NT2/D1 (cell line): ENCODE data around the gene HMGN5.

Experiments
- DNase-seq: peaks from one replicate; pipeline ENCODE4 v3.0.0-alpha.2; 2011; ENCODE audit warnings: low read depth, low spot score
- H3K27me3 ChIP-seq: 2 replicates; pipeline ENCODE4 v1.6.0; 2011; ENCODE audit warnings: mild to moderate bottlenecking; ENCODE audit not compliant: insufficient read length, insufficient read depth
- H3K36me3 ChIP-seq: 2 replicates; pipeline ENCODE4 v1.6.1; 2011; ENCODE audit warnings: mild to moderate bottlenecking, low read length, mixed read lengths; ENCODE audit not compliant: insufficient read depth, insufficient read length
- H3K4me1 ChIP-seq: 2 replicates; pipeline ENCODE4 v1.5.1; 2011; ENCODE audit not compliant: insufficient read depth, insufficient read length
- H3K4me3 ChIP-seq: 2 replicates; pipeline ENCODE4 v1.5.1; 2011; ENCODE audit warnings: low read depth; ENCODE audit not compliant: insufficient read length
- H3K9ac ChIP-seq: 2 replicates; pipeline ENCODE4 v1.6.0; 2011; ENCODE audit warnings: low read depth; ENCODE audit not compliant: insufficient read length
- H3K9me3 ChIP-seq: 2 replicates; pipeline ENCODE4 v1.5.1; 2011; ENCODE audit warnings: mild to moderate bottlenecking, low read length; ENCODE audit not compliant: insufficient read depth
- SUZ12 ChIP-seq: IDR thresholded peaks from 2 replicates; pipeline ENCODE4 v1.6.1; 2011; ENCODE audit not compliant: insufficient read length, insufficient read depth; ENCODE audit errors: extremely low read depth
- YY1 ChIP-seq: IDR thresholded peaks from 2 replicates; pipeline ENCODE4 v1.6.1; 2011; ENCODE audit not compliant: insufficient read length, insufficient read depth
- ZNF274 ChIP-seq: IDR thresholded peaks from 2 replicates; pipeline ENCODE4 v1.6.1; 2011; ENCODE audit warnings: mild to moderate bottlenecking, low read depth, low read length

Gene HMGN5, protein sequence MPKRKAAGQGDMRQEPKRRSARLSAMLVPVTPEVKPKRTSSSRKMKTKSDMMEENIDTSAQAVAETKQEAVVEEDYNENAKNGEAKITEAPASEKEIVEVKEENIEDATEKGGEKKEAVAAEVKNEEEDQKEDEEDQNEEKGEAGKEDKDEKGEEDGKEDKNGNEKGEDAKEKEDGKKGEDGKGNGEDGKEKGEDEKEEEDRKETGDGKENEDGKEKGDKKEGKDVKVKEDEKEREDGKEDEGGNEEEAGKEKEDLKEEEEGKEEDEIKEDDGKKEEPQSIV

DNA sequence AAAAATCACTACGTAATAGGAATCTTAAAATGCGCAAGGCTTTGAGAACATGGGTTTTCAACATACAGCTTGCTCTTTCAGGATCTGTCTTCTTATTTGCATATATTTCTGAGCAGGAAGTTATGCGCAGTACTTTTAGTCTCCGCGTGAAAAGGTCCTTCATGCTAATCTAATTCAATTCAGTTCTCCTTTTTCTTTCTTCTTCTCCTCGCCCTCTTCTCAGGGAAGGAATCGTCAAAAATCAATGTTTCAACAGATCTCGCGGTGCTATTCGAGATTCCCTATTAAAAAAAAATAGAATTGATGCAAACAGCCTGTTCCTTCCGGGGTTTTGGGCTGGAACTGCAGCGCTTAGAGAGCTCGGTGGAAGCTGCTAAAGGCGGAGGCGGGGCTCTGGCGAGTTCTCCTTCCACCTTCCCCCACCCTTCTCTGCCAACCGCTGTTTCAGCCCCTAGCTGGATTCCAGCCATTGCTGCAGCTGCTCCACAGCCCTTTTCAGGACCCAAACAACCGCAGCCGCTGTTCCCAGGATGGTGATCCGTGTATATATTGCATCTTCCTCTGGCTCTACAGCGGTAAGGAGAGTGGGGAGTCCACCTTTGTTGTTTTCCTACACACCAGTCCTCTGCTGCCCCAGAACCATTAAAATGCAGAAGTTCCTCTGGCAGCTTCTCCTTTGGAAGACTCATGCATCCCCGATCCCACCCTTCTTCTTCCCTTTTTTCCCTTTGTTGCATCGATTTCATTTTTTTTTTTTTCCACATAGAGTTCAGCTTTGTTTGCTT is at the start of gene HMGN5, which contains the start of gene SH3BGRL:
HMGN5 (minus strand) TSS at position 243 of the 785 bp plus-strand sequence. CDS start 80,364 bp downstream, outside the sequence.
SH3BGRL (plus strand) TSS at position 432 of the 785 bp plus-strand sequence; CDS start at position 531, 99 bp downstream.
- no peak for TF ChIP-seq YY1
- no peak for TF ChIP-seq ZNF274
- Histone ChIP-seq H3K9me3 (no peaks in the 10 kb centered on the region), H3K36me3 (no peaks in the 10 kb centered on the region), H3K27me3 (no peaks in the 10 kb centered on the region), H3K4me1 (no peaks in the 10 kb centered on the region), H3K4me3 (peak within 1 kb of the TSS; percentile 60), H3K9ac (peak within 1 kb of the TSS; percentile 76)
- DNase-seq: peak; percentile 63

DNA sequence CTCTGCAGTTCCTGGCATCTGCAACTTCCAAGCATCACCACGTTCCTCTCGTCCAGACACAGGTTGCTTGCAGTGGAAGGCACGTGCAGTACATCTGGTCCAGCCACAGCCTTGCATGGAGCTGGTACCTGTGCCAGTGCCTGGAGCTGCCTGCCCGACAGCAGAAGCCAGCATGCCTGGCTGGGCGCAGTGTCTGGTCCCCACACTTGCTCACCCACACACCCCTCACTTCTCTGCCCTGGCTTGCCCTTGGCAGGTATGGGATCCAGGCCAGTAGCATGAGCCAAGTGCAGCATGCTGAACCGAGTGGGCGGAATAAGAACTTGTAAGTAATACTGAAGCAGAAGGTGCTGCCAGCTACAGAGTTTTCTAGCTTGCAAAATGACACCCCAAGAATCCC is 40.0 kb upstream of the HMGN5 start:
- H3K9ac ChIP-seq: no peak overlapping the region
- peaks cover 9% of the 10 kb centered on the region; the same call in 1 of the 2 replicates for H3K9me3 ChIP-seq
- TF ChIP-seq SUZ12 (no peak), YY1 (no peak), ZNF274 (no peak)
- H3K4me1 ChIP-seq: no peaks in the 10 kb centered on the region
- no peak overlapping the region for H3K4me3 ChIP-seq
- no peaks in the 10 kb centered on the region for H3K27me3 ChIP-seq
- peaks cover 18% of the 10 kb centered on the region for H3K36me3 ChIP-seq
- no peak for DNase-seq

DNA sequence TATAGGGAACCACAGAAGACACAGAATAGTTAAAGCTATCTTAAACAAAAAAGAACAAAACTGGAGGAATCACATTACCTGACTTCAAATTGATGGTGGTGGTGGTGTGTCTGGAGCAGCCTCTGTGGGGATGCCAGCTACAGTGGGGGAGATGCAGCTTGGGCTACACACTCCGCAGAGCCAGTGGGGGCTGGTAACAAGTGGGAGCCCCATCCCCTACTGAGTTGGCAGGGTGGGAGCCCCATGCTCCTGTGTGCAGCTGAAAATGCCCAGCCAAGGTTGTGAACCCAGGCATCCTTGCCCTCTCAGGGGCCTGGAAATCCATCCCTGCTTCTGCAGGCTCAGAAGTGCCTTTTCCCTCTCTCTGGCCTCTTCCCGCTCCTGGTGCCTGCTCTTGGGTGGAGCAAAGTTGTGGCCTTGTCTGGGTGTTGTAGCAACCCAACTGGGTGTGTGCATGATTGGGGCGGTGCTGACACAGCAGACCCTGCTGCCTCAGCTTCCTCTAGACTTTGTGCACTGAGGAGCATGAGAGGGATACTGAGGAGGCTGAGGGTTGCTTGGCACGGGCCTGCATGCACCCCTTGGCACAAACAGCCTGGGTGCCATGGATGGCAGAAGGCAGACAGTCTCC is 39.1 kb upstream of the HMGN5 start:
- H3K27me3 ChIP-seq: no peaks in the 10 kb centered on the region
- H3K4me3 ChIP-seq: no peak overlapping the region
- no peak overlapping the region for H3K9ac ChIP-seq
- peaks cover 18% of the 10 kb centered on the region for H3K36me3 ChIP-seq
- H3K4me1 ChIP-seq: no peaks in the 10 kb centered on the region
- DNase-seq: no peak
- H3K9me3 ChIP-seq: peaks cover 9% of the 10 kb centered on the region; the same call in 1 of the 2 replicates
- TF ChIP-seq ZNF274 (no peak), YY1 (no peak), SUZ12 (no peak)

DNA sequence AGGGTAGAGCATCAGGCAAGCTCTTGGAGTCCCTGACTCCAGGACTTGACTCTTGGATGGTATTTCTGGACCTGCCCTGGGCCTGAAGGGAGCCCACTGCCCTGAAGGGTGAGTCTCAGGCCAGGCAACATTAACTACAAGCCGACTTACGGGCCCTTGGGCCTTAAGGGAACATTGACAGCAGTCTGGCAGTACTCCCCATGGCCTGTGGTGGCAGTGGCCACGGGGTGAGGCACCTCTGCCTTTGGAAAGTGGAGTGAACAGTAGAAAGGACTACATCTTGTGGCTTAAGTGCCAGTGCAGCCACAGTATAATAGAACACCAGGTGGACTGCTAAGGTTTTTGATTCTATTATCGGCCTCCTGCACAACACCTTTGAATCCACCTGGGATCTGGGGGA is 36.5 kb upstream of the HMGN5 start:
- no peak overlapping the region for H3K9ac ChIP-seq
- no peaks in the 10 kb centered on the region for H3K27me3 ChIP-seq
- H3K4me3 ChIP-seq: no peak overlapping the region
- no peaks in the 10 kb centered on the region for H3K4me1 ChIP-seq
- H3K9me3 ChIP-seq: peaks cover 9% of the 10 kb centered on the region; the same call in 1 of the 2 replicates
- TF ChIP-seq ZNF274: no peak
- TF ChIP-seq YY1: no peak
- no peak for TF ChIP-seq SUZ12
- DNase-seq: no peak
- H3K36me3 ChIP-seq: peaks cover 18% of the 10 kb centered on the region

DNA sequence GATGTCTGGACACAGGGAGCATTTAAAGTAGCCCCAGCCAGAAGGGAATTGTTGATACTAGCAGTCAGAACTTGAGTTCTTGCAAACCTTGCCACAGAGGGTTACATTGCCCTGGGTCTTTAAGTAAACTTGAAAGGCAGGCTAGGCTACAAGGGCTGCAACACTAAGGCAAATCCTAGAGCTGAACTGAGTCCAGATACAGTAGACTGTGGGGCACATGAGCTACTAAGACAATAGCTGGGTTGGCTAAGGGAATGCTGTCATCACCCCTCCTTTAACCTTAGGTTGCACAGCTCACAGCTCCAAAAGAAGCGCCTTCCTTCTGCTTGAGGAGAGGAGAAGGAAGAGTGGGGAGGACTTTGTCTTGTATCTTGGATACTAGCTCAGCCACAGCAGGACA is 35.8 kb upstream of the HMGN5 start:
- no peak for DNase-seq
- no peak overlapping the region for H3K9ac ChIP-seq
- TF ChIP-seq ZNF274 (no peak), SUZ12 (no peak), YY1 (no peak)
- H3K9me3 ChIP-seq: peaks cover 9% of the 10 kb centered on the region; the same call in 1 of the 2 replicates
- no peaks in the 10 kb centered on the region for H3K4me1 ChIP-seq
- H3K36me3 ChIP-seq: peaks cover 18% of the 10 kb centered on the region
- H3K4me3 ChIP-seq: no peak overlapping the region
- H3K27me3 ChIP-seq: no peaks in the 10 kb centered on the region

DNA sequence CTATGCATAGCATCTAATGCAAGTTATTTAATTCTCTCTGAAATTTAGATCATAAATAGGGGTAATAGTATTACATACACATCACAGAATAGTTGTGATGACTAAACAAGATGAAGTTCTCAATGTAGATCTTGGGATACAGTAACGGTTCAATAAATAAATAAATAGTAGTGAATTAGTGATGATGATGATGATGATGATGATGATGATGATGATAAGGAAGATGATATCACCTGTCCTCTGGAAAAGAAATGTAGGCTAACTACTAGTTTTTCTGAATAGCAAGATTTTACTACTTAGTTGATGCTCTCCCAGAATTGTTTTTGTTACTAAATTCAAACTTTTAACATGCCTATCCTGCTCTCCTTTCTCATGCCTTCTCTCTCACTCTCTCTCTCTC is 30.5 kb upstream of the HMGN5 start:
- no peaks in the 10 kb centered on the region for H3K36me3 ChIP-seq
- no peak for DNase-seq
- H3K27me3 ChIP-seq: no peaks in the 10 kb centered on the region
- no peak overlapping the region for H3K9ac ChIP-seq
- no peak overlapping the region for H3K4me3 ChIP-seq
- H3K4me1 ChIP-seq: no peaks in the 10 kb centered on the region
- TF ChIP-seq YY1 (no peak), SUZ12 (no peak), ZNF274 (no peak)
- no peaks in the 10 kb centered on the region; the same call in 1 of the 2 replicates for H3K9me3 ChIP-seq
